Posterior vena cava (tissue), 2 donors: ENCODE data around the gene CD300H. TPM values are rescaled to one million over a fixed set of nuclear protein-coding genes. Genes with fewer than 3 reads are reported as not detected.

Experiments used
- DNase-seq: peaks from one replicate; pipeline ENCODE4 v3.0.0-alpha.2; 2020; ENCODE audit warnings: low spot score
- intact Hi-C, 2 donors: fragments of 100-400 bp; cut with DNase I; formaldehyde crosslinking; loops; one replicate each; pipeline versions ENCODE4 v1.14.1 to v1.14.2; 2022 to 2023
- total RNA-seq, 2 donors: library from RNA; stranded (reverse); fragmentation: NEBNext Ultra II Directional; extraction: Animal tissue kit (Norgen Biotek cat#: 25700); gene quantifications; one replicate each; pipeline ENCODE4 v1.2.1, GENCODE V29; 2021
- donor health status: DM: yes; HTN: yes; CAD: no.
- donor health status: DM: yes; HTN: yes; CAD: no.

CD300H gene
- total RNA-seq, 2 donors from 2014 or later = 1.2 TPM; not detected in 1

- intact Hi-C loops = no loop called here
Observed at GRCh38 chr17:74516561-74517328, 50.6 kb downstream of the CD300H start.

GRCh38 chr17:74515941-74516340, 51.4 kb downstream of the CD300H start:
- no peak for DNase-seq
- intact Hi-C loops = no loop called here

More at GRCh38 chr17:74516561-74517328, 50.6 kb downstream of the CD300H start:
- DNase-seq = no peak

- DNase-seq = no peak
- intact Hi-C loops = no loop called here
Observed at GRCh38 chr17:74514632-74515334, 52.5 kb downstream of the CD300H start.

GRCh38 chr17:74513987-74514631, 53.2 kb downstream of the CD300H start:
- no peak for DNase-seq
- intact Hi-C loops = no loop called here

- DNase-seq = no peak
Observed at GRCh38 chr17:74512624-74513091, 54.7 kb downstream of the CD300H start.

GRCh38 chr17:74512036-74512435, 55.3 kb downstream of the CD300H start:
- no peak for DNase-seq
- intact Hi-C loops = no loop called here

More at GRCh38 chr17:74512624-74513091, 54.7 kb downstream of the CD300H start:
- intact Hi-C loops = no loop called here

Other genes starting within 250 kb of the CD300H start
- gene KIF19, start 241.3 kb downstream of the CD300H start, total RNA-seq = 1 to 10 TPM; 1.4 to 2.3 TPM
- not detected for gene BTBD17, start 205.6 kb downstream of the CD300H start, total RNA-seq
- under 1 TPM in 1 of 2 donors, not detected in 1; 0.14 TPM for gene GPR142, start 200.0 kb downstream of the CD300H start, total RNA-seq
- gene GPRC5C, start 135.4 kb downstream of the CD300H start, total RNA-seq = 10 to 100 TPM in 1 of 2 donors, 1 to 10 TPM in 1; 7.3 to 12.9 TPM
- gene CD300A, start 100.9 kb downstream of the CD300H start, total RNA-seq = 1 to 10 TPM; 5.9 to 8.5 TPM
- under 1 TPM; 0.23 to 0.62 TPM for gene CD300LB, start 36.0 kb downstream of the CD300H start, total RNA-seq
- gene CD300C, start 21.4 kb downstream of the CD300H start, total RNA-seq = 1 to 10 TPM; 2.1 to 4.7 TPM
- not detected for gene CD300LD, start 24.8 kb upstream of the CD300H start, total RNA-seq
- gene CD300E, start 56.2 kb upstream of the CD300H start, total RNA-seq = 1 to 10 TPM; 1.4 to 3.3 TPM
- 1 to 10 TPM in 1 of 2 donors, under 1 TPM in 1; 0.48 to 3.1 TPM for gene CD300LF, start 145.4 kb upstream of the CD300H start, total RNA-seq
- 1 to 10 TPM; 1.1 to 1.6 TPM for gene RAB37, start 169.7 kb upstream of the CD300H start, total RNA-seq
- 10 to 100 TPM in 1 of 2 donors, 1 to 10 TPM in 1; 7.0 to 11.5 TPM for gene NHERF1, start 181.1 kb upstream of the CD300H start, total RNA-seq
- gene NAT9, start 208.8 kb upstream of the CD300H start, total RNA-seq = 10 to 100 TPM; 26.8 to 31.7 TPM